Hematopoietic multipotent progenitor cell treated with erythropoietin and hydrocortisone succinate and interleukin-3 and kit ligand, for 6 days (in vitro differentiated cells): Measurements from ENCODE around the gene KISS1R.
"Not testable (repeated sequence)": the region's sequence is repeated elsewhere in the genome, so short reads cannot be mapped to it uniquely, and the experiment has no call there.

ENCODE experiments used
- DNase-seq: peaks from one replicate; pipeline ENCODE4 v3.0.0-alpha.2; 2015

Gene KISS1R

GRCh38 chr19:882871-883497 lies 34.1 kb upstream of the KISS1R start:
- DNase-seq: no peak

- DNase-seq: no peak
These were observed 33.4 kb upstream of the KISS1R start for GRCh38 chr19:883661-884211.

GRCh38 chr19:884420-885211 lies 32.5 kb upstream of the KISS1R start:
- DNase-seq: no peak

- no peak for DNase-seq
These were observed 31.5 kb upstream of the KISS1R start for GRCh38 chr19:885536-886224.

GRCh38 chr19:887072-887471 lies 30.1 kb upstream of the KISS1R start:
- no peak for DNase-seq

- no peak for DNase-seq
These were observed 29.5 kb upstream of the KISS1R start for GRCh38 chr19:887599-887998.

- DNase-seq: peak; percentile 78
These were observed 28.4 kb upstream of the KISS1R start for GRCh38 chr19:888581-889385.

- no peak for DNase-seq
These were observed 27.4 kb upstream of the KISS1R start for GRCh38 chr19:889662-890295.

GRCh38 chr19:890831-891230 lies 26.3 kb upstream of the KISS1R start:
- no peak for DNase-seq

GRCh38 chr19:891421-892200 lies 25.5 kb upstream of the KISS1R start:
- not testable (repeated sequence) for DNase-seq

GRCh38 chr19:892243-892893 lies 24.8 kb upstream of the KISS1R start:
- DNase-seq: peak; percentile 55

GRCh38 chr19:892894-893689 lies 24.0 kb upstream of the KISS1R start, which contains the start of the genes MED16 and RNU6-9:
TSS of gene MED16 (minus strand) at chr19:893187. CDS start at chr19:891131, 2,056 bp downstream.
TSS of gene RNU6-9 (plus strand) at chr19:893484.
- DNase-seq: peak; percentile 98

GRCh38 chr19:896434-896833 lies 20.7 kb upstream of the KISS1R start:
- DNase-seq: no peak

- no peak for DNase-seq
These were observed 20.1 kb upstream of the KISS1R start for GRCh38 chr19:896999-897398.

GRCh38 chr19:897442-898039 lies 19.6 kb upstream of the KISS1R start:
- no peak for DNase-seq

- no peak for DNase-seq
These were observed 18.5 kb upstream of the KISS1R start for GRCh38 chr19:898663-899062.

GRCh38 chr19:899336-900042 lies 17.6 kb upstream of the KISS1R start:
- no peak for DNase-seq

- peak; percentile 33 for DNase-seq
These were observed 17.2 kb upstream of the KISS1R start for GRCh38 chr19:900043-900301.
